GM19239 (cell line): ENCODE measurements around the gene SLC10A2.
A peak's percentile ranks its signal among the peaks of the same experiment; 100 is the strongest.
"Not testable (repeated sequence)": the region's sequence is repeated elsewhere in the genome, so short reads cannot be mapped to it uniquely, and the experiment has no call there.

ENCODE experiments used
- DNase-seq: peaks from one replicate; pipeline ENCODE4 v3.0.0; 2011; ENCODE audit warnings: low spot score; ENCODE audit not compliant: insufficient read length
- FAIRE-seq: peaks from 2 replicates; lab custom pipeline; 2011; peaks lifted over from hg19 to GRCh38; lab: Jason Lieb, UNC

Gene SLC10A2

GRCh38 chr13:103066079-103066780 is at the start of gene SLC10A2:
Gene SLC10A2 (minus strand): TSS chr13:103066417. CDS start chr13:103066249, 168 bp downstream.
- FAIRE-seq = no peak
- no peak for DNase-seq

GRCh38 chr13:103107580-103107979 is 41.4 kb upstream of the SLC10A2 start:
- no peak for FAIRE-seq

GRCh38 chr13:103104340-103104739 is 38.1 kb upstream of the SLC10A2 start:
- FAIRE-seq (no peak), DNase-seq (no peak)

More at GRCh38 chr13:103107580-103107979, 41.4 kb upstream of the SLC10A2 start:
- no peak for DNase-seq

- not testable (repeated sequence) for FAIRE-seq, DNase-seq
These were observed 37.2 kb upstream of the SLC10A2 start for GRCh38 chr13:103103456-103103855.

GRCh38 chr13:103102482-103102881 is 36.3 kb upstream of the SLC10A2 start:
- FAIRE-seq (no peak), DNase-seq (no peak)

GRCh38 chr13:103101901-103102300 is 35.7 kb upstream of the SLC10A2 start:
- no peak for FAIRE-seq
- DNase-seq = no peak

- no peak for DNase-seq
- FAIRE-seq = no peak
These were observed 35.3 kb upstream of the SLC10A2 start for GRCh38 chr13:103101500-103101899.

- DNase-seq (no peak), FAIRE-seq (no peak)
These were observed 34.6 kb upstream of the SLC10A2 start for GRCh38 chr13:103100830-103101229.

GRCh38 chr13:103099722-103100293 is 33.6 kb upstream of the SLC10A2 start:
- no peak for DNase-seq
- peak; percentile 21 for FAIRE-seq

GRCh38 chr13:103098535-103098934 is 32.3 kb upstream of the SLC10A2 start:
- FAIRE-seq (no peak), DNase-seq (no peak)

- FAIRE-seq = no peak
- no peak for DNase-seq
These were observed 31.2 kb upstream of the SLC10A2 start for GRCh38 chr13:103097366-103097928.

- FAIRE-seq, DNase-seq: not testable (repeated sequence)
These were observed 27.4 kb upstream of the SLC10A2 start for GRCh38 chr13:103093649-103094048.

- FAIRE-seq (no peak), DNase-seq (no peak)
These were observed 21.1 kb upstream of the SLC10A2 start for GRCh38 chr13:103087275-103087674.

- DNase-seq (no peak), FAIRE-seq (no peak)
These were observed 15.2 kb upstream of the SLC10A2 start for GRCh38 chr13:103081435-103081834.

- peak; percentile 87 for FAIRE-seq
- no peak for DNase-seq
These were observed 11.9 kb upstream of the SLC10A2 start for GRCh38 chr13:103078158-103078557.

- FAIRE-seq = peak; percentile 40
- no peak for DNase-seq
These were observed 2.6 kb upstream of the SLC10A2 start for GRCh38 chr13:103068836-103069235.

- peak; percentile 67 for FAIRE-seq
- DNase-seq = no peak
These were observed 1.7 kb upstream of the SLC10A2 start for GRCh38 chr13:103067751-103068555.

GRCh38 chr13:103066781-103067345 is 646 bp upstream of the SLC10A2 start:
- no peak for FAIRE-seq

GRCh38 chr13:103063376-103063775 is 2.8 kb downstream of the SLC10A2 start:
- DNase-seq (no peak), FAIRE-seq (no peak)

More at GRCh38 chr13:103066781-103067345, 646 bp upstream of the SLC10A2 start:
- no peak for DNase-seq

- FAIRE-seq = no peak
- DNase-seq = no peak
These were observed 4.1 kb downstream of the SLC10A2 start for GRCh38 chr13:103062079-103062478.
